Fibroblast of lung (primary cell): Measurements from ENCODE around the gene MBTPS2. TPM values are rescaled to one million over a fixed set of nuclear protein-coding genes. Genes with fewer than 3 reads are reported as not detected.

Experiments
- DNase-seq, 2 donors: peaks; one replicate each; pipeline versions ENCODE4 v3.0.0 to v3.0.0-alpha.2; 2010; ENCODE audit warnings: low read depth in 2 of 2
- H2AFZ ChIP-seq: 2 replicates; pipeline ENCODE4 v1.5.1; 2012; ENCODE audit warnings: low read length, control low read depth, inconsistent platforms
- H3K27ac ChIP-seq: 2 replicates; pipeline ENCODE4 v1.5.1; 2011; ENCODE audit warnings: low read length, control low read depth; ENCODE audit not compliant: insufficient read depth
- H3K27me3 ChIP-seq: 2 replicates; pipeline ENCODE4 v1.5.1; 2011; ENCODE audit warnings: mild to moderate bottlenecking, low read length; ENCODE audit not compliant: control insufficient read depth, insufficient read depth
- H3K36me3 ChIP-seq: 2 replicates; pipeline ENCODE4 v1.5.1; 2011; ENCODE audit warnings: low read length; ENCODE audit not compliant: control insufficient read depth, insufficient read depth
- H3K4me1 ChIP-seq: 2 replicates; pipeline ENCODE4 v1.5.1; 2011; ENCODE audit warnings: low read length; ENCODE audit not compliant: control insufficient read depth, insufficient read depth; ENCODE audit errors: extremely low read depth
- H3K4me2 ChIP-seq: 2 replicates; pipeline ENCODE4 v1.5.1; 2011; ENCODE audit warnings: low read length, control low read depth; ENCODE audit not compliant: insufficient read depth; ENCODE audit errors: extremely low read depth
- H3K4me3 ChIP-seq, 4 experiments: fragments of 200-600 bp in 1 of 4; sonication (generic) in 1 of 4; replicated peaks in 1 of 4; 2 replicates each; pipeline ENCODE4 v1.5.1; 2011 to 2016; ENCODE audit warnings: low read length in 4 of 4, low read depth in 3 of 4, mild to moderate bottlenecking in 3 of 4, control low read depth in 2 of 4, inconsistent platforms in 1 of 4, mixed read lengths in 1 of 4; ENCODE audit not compliant: insufficient read depth in 1 of 4; ENCODE audit errors: control extremely low read depth in 1 of 4
- H3K79me2 ChIP-seq: 2 replicates; pipeline ENCODE4 v1.5.1; 2012; ENCODE audit warnings: mild to moderate bottlenecking, low read length, inconsistent platforms; ENCODE audit not compliant: control insufficient read depth, insufficient read depth
- H3K9ac ChIP-seq: 2 replicates; pipeline ENCODE4 v1.5.1; 2011; ENCODE audit warnings: mild to moderate bottlenecking, low read length, control low read depth; ENCODE audit not compliant: insufficient read depth
- H3K9me3 ChIP-seq: 2 replicates; pipeline ENCODE4 v1.5.1; 2012; ENCODE audit warnings: low read depth, low read length; ENCODE audit not compliant: control insufficient read depth, insufficient read depth
- H4K20me1 ChIP-seq: 2 replicates; pipeline ENCODE4 v1.5.1; 2011; ENCODE audit warnings: low read length; ENCODE audit not compliant: control insufficient read depth, insufficient read depth; ENCODE audit errors: extremely low read depth
- EZH2 ChIP-seq: IDR thresholded peaks from 2 replicates; pipeline ENCODE4 v1.5.1; 2012; ENCODE audit warnings: low read length, control low read depth, mild to moderate bottlenecking; ENCODE audit errors: missing control alignments
- polyA plus RNA-seq, 2 donors: library from polyadenylated mRNA; depleted of rRNA in 1 of 2; stranded (reverse) in 1 of 2; unstranded in 1 of 2; fragments of >200 nt; gene quantifications; 2 replicates each; pipeline ENCODE4 v1.2.1, GENCODE V29; 2011 to 2012; ENCODE audit warnings: missing spikeins in 1 of 2
- total RNA-seq: library from RNA; depleted of rRNA; stranded (reverse); fragments of >200 nt; gene quantifications from 2 replicates; pipeline ENCODE4 v1.2.1, GENCODE V29; 2014
- TF ChIP-seq, protein P1 (sequence below), 2 donors: IDR thresholded peaks in 1 of 2; conservative IDR thresholded peaks in 1 of 2; 1 replicate in 1 of 2; 2 replicates in 1 of 2; pipeline ENCODE4 v1.5.1; 2011 to 2012; ENCODE audit warnings: low read length in 2 of 2, control low read depth in 1 of 2, inconsistent platforms in 1 of 2, low read depth in 1 of 2, mild to moderate bottlenecking in 1 of 2

MBTPS2 gene
- total and polyA plus RNA-seq, 2 donors (not counting 1 experiment from before 2014, with no cell fraction given), result 13.0 to 31.9 TPM

DNA sequence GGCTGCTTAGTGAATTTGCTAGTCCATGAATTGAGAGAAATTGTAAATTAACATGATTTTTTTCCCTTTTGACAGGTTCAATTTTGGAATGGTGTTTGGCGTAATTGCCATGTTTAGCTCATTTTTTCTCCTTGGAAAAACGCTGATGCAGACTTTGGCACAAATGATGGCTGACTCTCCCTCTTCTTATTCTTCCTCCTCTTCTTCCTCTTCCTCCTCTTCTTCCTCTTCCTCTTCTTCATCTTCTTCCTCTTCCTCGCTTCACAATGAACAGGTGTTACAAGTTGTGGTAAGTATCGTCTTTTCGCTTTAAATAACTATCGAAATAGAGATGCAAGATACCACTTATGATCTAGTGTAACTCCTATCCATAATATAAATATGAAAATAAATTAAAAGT is 5.7 kb downstream of the MBTPS2 start:
- TF ChIP-seq EZH2, result no peak
- TF ChIP-seq, protein P1, sequence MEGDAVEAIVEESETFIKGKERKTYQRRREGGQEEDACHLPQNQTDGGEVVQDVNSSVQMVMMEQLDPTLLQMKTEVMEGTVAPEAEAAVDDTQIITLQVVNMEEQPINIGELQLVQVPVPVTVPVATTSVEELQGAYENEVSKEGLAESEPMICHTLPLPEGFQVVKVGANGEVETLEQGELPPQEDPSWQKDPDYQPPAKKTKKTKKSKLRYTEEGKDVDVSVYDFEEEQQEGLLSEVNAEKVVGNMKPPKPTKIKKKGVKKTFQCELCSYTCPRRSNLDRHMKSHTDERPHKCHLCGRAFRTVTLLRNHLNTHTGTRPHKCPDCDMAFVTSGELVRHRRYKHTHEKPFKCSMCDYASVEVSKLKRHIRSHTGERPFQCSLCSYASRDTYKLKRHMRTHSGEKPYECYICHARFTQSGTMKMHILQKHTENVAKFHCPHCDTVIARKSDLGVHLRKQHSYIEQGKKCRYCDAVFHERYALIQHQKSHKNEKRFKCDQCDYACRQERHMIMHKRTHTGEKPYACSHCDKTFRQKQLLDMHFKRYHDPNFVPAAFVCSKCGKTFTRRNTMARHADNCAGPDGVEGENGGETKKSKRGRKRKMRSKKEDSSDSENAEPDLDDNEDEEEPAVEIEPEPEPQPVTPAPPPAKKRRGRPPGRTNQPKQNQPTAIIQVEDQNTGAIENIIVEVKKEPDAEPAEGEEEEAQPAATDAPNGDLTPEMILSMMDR (conservative IDR thresholded peaks at IDR 0.05 in 1 of 2, IDR thresholded peaks at IDR 0.05 in 1 of 2; ENCODE audit: low read depth in 1 of 2, low read length in 2 of 2), result no peak
- no peak for DNase-seq
- Histone ChIP-seq H3K79me2 (peaks cover 10% of the 10 kb centered on the region), H3K27ac (no peak overlapping the region), H3K9me3 (no peaks in the 10 kb centered on the region), H3K4me2 (no peak overlapping the region), H3K9ac (no peak overlapping the region), H3K27me3 (no peaks in the 10 kb centered on the region), H2AFZ (no peak overlapping the region), H3K4me3 (no peak overlapping the region), H4K20me1 (no peaks in the 10 kb centered on the region), H3K36me3 (no peaks in the 10 kb centered on the region), H3K4me1 (peaks cover 2% of the 10 kb centered on the region)

DNA sequence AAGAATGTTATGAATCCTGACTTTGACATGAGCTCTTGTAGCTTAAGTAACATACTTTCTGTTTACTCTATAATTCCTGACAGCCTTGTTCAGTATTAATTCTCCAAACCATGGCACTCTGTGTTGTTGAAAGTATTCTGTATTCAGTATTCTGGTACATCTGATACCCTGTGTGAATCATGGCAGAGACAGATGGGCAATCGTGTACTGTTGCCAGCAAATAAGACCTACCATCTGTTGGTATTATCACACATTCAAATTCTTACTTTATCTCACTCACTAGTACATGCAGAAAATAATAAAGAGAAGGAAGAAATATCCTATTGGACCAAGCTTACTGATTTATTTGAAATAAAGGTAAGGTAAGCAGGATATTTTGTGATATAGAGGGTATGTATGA is 7.9 kb downstream of the MBTPS2 start:
- no peak overlapping the region for H3K9ac ChIP-seq
- no peaks in the 10 kb centered on the region for H3K27me3 ChIP-seq
- H3K27ac ChIP-seq, result no peak overlapping the region
- no peaks in the 10 kb centered on the region for H3K9me3 ChIP-seq
- H4K20me1 ChIP-seq, result no peaks in the 10 kb centered on the region
- H2AFZ ChIP-seq, result no peak overlapping the region
- no peaks in the 10 kb centered on the region for H3K4me1 ChIP-seq
- no peak overlapping the region for H3K4me2 ChIP-seq
- TF ChIP-seq, protein P1 (conservative IDR thresholded peaks at IDR 0.05 in 1 of 2, IDR thresholded peaks at IDR 0.05 in 1 of 2; ENCODE audit: low read depth in 1 of 2, low read length in 2 of 2), result no peak
- TF ChIP-seq EZH2, result no peak
- DNase-seq, result no peak
- no peaks in the 10 kb centered on the region for H3K36me3 ChIP-seq
- H3K79me2 ChIP-seq, result no peaks in the 10 kb centered on the region
- H3K4me3 ChIP-seq, result no peak overlapping the region

DNA sequence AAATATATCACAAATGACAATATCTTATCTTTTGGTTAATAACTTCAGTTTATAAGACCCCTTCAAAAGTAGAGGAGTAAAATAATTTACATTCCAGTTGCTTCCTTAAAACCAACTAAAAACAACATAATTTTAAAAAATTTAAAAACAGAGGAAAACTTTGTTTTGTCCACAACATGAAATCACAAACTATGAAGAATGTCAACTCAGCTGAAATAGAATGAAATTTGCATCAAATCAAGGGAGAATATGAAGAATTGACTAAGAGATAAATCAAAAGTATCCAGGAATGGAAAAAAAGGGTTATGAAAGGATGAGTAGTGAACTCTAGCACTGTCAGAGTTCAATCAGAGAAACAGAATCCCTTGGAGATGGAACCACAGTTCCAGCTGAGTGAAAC is 14.2 kb downstream of the MBTPS2 start:
- H3K9ac ChIP-seq, result no peak overlapping the region
- no peaks in the 10 kb centered on the region for H3K79me2 ChIP-seq
- H3K4me1 ChIP-seq, result no peaks in the 10 kb centered on the region
- no peaks in the 10 kb centered on the region for H3K9me3 ChIP-seq
- H3K4me2 ChIP-seq, result no peak overlapping the region
- no peak overlapping the region for H2AFZ ChIP-seq
- H4K20me1 ChIP-seq, result no peaks in the 10 kb centered on the region
- no peak overlapping the region for H3K4me3 ChIP-seq
- H3K27me3 ChIP-seq, result no peaks in the 10 kb centered on the region
- no peak overlapping the region for H3K27ac ChIP-seq
- peaks cover 5% of the 10 kb centered on the region for H3K36me3 ChIP-seq
- DNase-seq, result no peak
- TF ChIP-seq, protein P1 (conservative IDR thresholded peaks at IDR 0.05 in 1 of 2, IDR thresholded peaks at IDR 0.05 in 1 of 2; ENCODE audit: low read depth in 1 of 2, low read length in 2 of 2), result no peak
- no peak for TF ChIP-seq EZH2
